ENCODE results near the gene PADI1.

PADI1 gene

DNA sequence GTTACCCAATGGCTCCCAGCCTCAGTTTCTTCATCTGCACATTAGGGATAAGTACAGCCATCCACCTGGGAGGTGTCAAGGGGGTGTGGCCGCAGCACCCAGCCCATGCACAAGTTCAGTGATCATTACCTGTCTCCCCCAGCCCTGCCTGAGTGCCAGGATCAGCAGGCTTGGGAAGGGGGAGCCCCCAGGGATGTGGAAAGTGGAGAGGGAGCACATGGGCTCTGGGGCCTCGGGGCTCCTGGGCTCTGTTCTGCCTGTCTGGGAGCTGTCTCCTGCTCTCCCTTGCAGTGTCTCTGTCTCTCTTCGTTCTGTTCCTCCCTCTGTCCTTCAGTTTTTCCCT lies 10.8 kb upstream of the PADI1 start:
- DNase-seq (ENCODE audit: low read depth, low spot score): no peak
- H3K4me3 ChIP-seq (ENCODE audit: low read length): no peak overlapping the region

DNA sequence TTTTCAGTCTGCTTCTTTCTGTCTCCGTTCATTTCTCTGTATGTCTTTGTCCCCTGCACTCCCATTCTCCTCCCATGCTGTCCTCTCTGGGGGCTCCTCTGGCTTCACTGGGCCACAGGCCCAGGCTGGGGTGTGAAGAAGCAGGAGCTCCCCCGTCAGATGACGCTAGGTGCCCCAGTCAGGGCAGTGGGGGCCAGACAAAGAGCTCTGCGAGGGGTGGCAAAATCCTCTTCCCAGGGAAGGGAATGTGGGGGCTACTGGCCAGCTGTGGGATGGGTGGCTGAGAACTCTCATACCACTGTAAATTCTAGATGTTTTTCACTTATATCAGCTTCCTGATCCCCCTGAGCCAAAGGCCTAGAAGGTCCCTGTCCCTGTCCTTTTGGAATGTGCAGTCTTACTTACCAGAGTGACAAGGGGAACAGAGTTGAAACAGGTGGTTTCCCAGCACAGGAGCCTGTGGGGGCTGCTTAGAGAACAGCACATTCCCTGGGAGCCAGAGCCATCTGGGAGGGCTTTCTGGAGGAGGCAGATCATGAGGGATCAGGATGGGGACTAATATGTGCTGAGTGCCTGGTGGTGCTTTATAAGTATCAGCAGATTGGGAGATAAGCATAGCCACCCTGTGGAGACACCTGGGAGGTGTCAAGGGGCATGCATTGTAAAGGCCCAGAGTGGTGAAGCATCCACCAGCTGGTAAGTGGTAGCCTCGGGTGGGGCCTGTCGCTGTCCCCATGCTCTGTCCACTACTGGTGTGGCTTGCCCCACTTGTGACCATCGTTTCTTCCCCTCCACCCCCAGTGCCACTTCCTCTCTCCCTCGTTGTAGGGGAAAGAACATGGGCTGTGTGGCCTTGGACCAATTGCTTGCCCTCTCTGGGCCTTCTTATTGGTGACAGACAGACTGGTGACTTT lies 10.1 kb upstream of the PADI1 start:
- no peak overlapping the region for H3K4me3 ChIP-seq (ENCODE audit: low read length)
- no peak for DNase-seq (ENCODE audit: low read depth, low spot score)

DNA sequence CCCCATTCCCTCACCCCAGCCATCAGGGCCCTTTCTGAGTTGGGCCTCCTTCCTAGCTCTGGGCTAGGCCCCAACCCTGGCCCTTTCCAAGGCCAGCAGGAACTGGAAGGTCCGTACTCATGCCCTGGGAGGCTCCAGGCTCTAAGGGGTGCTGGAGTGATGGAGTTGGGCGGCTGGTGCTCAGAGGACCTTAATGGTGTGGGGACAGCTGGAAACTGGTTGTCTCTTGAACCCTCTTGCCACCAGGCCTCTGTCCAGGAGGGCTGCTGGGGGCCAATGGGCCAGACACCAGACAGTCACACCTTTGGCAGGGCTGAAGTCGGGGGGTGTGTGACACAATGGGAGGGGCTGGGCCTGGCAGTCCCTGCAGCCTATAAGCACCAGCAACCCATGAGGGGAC lies 9.2 kb upstream of the PADI1 start:
- H3K4me3 ChIP-seq (ENCODE audit: low read length): no peak overlapping the region
- no peak for DNase-seq (ENCODE audit: low read depth, low spot score)

DNA sequence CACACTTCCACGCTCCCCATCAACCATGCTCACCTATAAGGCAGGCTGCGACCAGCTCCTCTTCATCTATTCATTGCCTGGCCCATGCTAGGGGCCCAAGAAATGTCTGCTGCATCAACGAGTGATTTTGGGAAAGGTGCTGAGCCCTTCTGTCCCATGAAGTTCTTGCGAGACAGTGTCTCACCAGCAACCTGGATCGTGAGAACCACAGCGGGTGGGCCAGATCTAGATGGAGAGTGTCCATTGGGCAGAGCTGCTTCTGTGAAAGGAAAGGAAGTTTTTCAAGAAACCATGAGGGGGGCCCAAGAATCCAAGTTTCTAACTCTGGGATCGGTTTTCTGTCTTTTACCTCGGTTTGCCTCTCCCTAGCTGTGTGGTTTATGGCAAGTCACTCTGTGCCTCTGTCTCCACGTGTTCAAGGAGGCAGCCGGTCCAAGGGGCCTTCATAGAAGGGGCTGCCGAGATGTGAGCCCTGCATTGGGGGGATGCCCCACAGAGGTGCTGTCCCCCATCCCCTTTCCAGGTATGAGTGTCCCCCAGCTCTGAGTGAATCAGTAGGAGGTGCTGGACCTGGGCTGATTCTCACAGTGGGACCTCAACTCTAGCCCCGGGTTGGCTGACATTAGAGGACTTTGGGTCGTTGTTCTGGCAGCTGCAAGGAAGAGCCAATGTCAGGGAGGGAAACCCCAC lies 8.3 kb upstream of the PADI1 start:
- no peak for DNase-seq (ENCODE audit: low read depth, low spot score)
- no peak overlapping the region for H3K4me3 ChIP-seq (ENCODE audit: low read length)

DNA sequence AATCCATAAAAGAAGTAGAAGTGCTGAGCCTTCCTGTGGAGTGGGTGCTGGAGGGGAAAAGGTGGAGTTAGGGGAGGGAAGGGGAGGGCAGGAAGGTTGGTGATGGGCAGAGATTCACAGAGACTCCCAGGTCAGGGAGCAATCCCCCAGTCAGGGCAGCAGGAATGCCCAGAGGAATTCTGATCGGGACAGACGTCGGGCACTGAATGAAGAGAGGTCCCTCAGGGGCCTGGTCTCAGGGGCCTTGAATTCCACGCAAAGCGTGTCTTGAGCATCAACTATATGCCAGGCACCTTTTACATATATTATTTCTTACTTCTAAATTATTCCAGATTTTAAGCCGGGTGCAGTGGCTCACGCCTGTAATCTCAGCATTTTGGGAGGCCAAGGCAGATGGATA lies 7.2 kb upstream of the PADI1 start:
- DNase-seq (ENCODE audit: low read depth, low spot score): no peak

DNA sequence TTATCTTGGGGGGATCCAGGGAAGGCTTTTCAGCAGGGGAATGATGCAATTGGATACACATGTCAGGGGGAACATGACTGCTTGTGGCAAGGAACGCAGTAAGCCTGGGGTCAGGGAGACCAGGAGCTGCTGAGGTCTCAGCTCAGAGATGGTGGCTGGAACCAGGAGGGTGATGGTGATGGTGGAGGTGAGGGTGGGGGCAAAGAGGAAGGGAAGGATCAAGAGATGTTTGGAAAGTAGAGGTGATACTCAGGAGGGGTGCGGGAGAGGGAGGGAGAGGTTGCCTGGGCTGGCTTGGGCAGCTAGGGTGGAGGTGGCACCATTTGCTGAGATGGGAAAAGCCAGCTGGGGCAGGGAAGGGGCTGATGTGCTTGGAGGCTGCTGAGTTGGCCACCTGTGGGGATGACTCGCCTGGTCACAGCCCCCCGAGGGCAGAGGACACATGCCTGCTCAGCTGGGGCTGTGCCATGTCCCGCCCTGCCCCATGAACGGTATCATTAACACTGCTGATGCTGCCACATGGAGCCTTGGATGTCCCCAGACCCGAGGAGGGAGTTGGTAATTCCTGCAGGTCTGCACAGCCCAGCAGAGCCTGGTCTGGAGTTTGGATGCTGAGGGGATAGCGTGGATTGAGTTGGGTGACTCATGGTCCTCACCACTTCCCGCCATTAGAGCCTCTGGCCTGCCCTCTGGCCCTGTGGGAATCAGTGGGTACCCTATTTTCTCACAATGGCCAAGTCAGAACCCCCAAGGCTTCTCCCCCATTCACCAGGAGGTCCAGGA lies 6.3 kb upstream of the PADI1 start:
- no peak overlapping the region for H3K4me3 ChIP-seq (ENCODE audit: low read length)
- DNase-seq (ENCODE audit: low read depth, low spot score): no peak

More for the DNA sequence above, 7.2 kb upstream of the PADI1 start:
- no peak overlapping the region for H3K4me3 ChIP-seq (ENCODE audit: low read length)

DNA sequence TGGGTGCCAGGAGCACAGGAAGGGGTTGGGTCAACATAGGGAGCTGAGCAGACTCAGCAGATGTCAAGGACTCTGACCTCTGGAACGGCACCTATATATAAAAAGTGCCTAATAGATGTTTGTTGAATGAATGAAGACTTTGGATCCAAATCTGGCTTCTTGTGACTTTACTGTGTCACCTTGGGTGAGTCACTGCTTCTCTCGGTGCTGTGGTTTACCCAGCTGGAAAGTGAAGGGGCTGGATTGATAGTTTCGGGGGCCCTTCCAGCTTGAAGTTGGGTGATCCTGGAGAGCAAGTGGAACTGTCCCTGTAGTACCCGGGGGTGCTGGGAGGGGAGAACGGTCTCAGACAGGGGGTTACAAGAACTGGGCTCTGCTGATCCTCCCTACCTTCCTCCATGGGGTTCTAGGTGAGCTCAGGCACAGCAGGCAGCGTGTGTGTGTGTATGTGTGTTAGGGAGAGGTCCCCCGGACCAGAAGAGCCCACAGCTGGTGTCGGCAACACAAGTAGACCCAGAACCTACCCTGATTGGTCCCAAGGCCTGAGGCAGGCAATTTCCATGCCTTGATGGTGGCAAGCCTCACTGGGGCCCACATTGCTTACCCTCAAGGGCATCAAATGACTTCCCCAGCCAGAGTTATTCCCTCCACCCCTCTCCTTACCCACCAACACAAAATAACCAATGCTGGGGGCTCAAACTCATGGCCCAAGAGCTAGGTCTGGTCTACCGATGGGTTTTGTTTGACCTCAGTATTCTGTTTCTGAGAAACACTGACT lies 5.5 kb upstream of the PADI1 start:
- DNase-seq (ENCODE audit: low read depth, low spot score): no peak
- no peak overlapping the region for H3K4me3 ChIP-seq (ENCODE audit: low read length)

DNA sequence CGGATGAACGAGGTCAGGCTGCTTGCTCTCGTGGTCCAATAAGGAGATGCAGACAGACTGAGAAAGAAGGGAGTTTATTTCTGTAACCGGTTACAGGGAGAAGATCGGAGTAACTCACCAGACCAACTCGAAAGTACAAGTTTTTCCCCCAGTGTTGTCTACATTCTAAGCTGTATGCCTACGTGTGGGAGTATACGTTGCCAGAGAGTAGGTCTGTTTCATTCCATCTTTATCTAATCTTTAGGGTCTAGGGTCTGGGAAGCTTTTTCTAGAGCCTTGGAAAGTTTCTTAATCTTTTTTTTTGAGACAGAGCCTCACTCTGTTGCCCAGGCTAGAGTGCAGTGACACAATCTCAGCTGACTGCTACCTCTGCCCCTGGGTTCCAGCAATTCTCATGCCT lies 4.7 kb upstream of the PADI1 start:
- no peak for DNase-seq (ENCODE audit: low read depth, low spot score)
- no peak overlapping the region for H3K4me3 ChIP-seq (ENCODE audit: low read length)

DNA sequence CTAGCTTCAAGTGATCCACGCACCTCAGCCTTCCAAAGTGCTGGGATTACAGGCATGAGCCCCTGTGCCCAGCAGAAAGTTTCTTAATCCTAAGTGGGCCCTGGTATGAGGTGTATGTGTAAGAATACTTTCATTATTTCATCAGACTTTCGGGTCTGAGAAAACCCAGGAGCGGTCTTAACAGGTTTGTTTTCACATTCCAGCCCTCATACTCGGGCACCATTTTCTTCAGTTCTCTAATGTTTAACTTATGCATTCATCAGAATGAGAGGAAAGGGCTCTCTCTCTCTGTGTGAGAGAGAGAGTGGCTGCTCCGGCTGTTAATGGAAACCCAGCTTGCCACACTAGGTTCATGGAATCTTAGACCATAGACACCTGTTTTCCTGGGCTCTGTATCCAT lies 4.2 kb upstream of the PADI1 start:
- H3K4me3 ChIP-seq (ENCODE audit: low read length): no peak overlapping the region
- no peak for DNase-seq (ENCODE audit: low read depth, low spot score)

DNA sequence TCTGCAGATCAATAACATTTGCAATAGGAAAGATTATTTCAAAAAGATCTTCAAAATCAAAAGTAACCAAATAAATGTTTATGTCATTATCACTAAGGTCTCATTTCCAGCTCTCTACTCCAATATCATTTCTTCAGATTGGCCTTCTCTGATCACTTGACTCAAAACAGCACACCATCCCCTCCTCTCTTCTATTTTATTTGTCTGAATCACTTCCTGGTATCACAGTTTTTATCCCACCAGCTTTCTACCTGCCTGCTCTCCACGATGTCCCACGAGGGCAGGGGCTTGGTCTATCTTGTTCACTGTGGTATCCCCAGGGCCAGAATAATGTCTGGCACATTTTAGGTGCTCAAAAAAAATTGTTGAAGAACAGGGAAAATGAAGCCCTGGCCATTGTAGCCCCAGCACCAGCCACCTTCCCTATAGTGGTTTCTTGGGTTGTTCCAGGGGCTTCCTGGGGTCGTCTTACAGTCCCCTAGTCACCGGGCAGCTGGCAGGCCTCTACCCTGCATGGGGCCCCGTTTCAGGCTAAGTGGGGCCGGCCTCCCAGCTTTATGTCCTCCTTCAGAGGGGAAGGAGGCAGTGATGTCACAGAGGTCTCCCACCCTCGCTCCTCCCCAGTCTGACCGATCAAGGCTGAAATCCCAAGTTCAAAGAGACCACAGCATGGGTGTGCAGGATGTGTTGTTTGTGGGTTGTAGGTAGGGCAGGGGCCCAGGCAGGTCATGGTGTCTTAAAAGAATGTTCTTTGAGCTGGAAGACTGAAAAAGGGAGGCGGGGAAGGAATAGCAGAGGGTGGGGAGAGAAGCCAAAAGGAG lies 3.5 kb upstream of the PADI1 start:
- H3K4me3 ChIP-seq (ENCODE audit: low read length): no peak overlapping the region
- DNase-seq (ENCODE audit: low read depth, low spot score): peak; percentile 46

DNA sequence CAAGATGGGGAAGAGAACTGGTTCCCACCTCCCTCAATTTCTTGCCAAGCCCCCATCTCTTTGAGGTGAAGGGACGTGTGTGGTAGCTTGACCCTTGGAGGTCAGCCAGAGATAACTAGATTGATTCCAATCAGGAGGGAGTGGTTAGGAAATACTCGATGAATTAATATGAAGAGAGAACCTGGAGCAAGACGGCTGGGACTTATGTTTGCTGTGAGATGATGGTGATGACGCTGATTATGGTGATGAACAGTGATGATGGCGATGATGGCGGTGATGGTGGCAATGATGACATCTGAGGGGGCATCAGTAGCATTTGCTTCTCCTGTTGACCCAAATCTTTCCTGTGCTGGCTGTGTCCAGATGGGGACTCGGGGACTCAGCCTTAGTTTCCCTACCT lies 724 bp downstream of the PADI1 start:
- no peak overlapping the region for H3K4me3 ChIP-seq (ENCODE audit: low read length)
- no peak for DNase-seq (ENCODE audit: low read depth, low spot score)

DNA sequence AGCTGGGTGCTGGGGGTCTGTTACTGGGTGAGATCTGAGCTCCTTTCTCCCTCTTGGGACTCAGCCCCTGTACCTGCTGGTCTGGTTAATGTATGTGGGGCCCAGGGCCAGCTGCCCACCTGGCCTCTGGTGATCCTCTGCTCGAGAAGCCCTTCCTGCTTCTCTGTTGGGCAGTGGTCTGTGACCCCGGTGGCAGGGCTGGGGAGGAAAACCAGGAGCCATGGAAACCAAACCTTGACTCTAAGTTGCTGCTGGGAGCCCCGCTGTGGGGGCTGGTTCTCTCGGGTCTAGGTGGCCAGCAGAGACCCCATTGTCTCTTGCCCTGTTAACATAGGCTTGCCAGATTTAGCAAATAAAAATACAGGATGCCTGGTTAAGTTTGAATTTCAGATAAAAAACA lies 1.3 kb downstream of the PADI1 start:
- no peak overlapping the region for H3K4me3 ChIP-seq (ENCODE audit: low read length)
- DNase-seq (ENCODE audit: low read depth, low spot score): no peak

DNA sequence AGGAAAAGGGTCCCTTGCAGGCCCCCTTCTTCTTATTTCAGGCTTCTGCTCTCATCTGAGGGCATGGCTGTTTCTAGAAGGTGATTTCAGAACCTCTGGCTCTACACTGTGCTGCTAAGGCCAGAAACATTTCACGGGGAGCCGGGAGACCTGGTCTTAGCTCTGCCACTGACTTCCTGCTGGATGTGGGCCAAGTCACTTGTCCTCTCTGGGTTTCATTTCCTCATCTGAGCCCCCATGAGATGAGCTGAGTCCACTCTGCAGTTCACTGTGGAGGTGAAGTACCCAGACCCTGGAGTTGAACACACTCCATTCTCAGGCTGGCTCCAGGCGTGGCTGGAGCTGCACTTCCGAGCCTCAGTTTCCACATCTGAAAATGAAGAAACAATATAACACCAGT lies 2.1 kb downstream of the PADI1 start:
- H3K4me3 ChIP-seq (ENCODE audit: low read length): no peak overlapping the region
- no peak for DNase-seq (ENCODE audit: low read depth, low spot score)

DNA sequence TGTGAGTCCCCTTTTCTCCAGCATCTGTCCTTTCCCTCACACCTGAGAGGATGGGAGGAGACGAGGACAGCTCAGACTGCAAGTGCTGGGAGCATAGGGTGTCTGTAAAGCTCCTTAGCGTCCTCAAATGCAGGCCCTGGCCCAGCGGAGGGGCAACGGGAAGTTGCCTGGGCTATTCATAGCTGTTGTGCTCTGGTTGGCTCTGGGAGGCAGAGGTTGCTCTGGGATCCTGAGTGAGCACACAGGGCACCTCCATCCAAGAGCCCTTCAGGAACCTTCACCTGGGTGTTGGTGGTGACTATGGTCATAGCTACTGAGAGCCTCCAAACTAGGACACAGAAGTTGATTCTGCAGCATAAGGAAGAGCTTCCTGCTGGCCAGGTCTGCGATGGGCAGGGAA lies 2.6 kb downstream of the PADI1 start:
- DNase-seq (ENCODE audit: low read depth, low spot score): no peak
- no peak overlapping the region for H3K4me3 ChIP-seq (ENCODE audit: low read length)

DNA sequence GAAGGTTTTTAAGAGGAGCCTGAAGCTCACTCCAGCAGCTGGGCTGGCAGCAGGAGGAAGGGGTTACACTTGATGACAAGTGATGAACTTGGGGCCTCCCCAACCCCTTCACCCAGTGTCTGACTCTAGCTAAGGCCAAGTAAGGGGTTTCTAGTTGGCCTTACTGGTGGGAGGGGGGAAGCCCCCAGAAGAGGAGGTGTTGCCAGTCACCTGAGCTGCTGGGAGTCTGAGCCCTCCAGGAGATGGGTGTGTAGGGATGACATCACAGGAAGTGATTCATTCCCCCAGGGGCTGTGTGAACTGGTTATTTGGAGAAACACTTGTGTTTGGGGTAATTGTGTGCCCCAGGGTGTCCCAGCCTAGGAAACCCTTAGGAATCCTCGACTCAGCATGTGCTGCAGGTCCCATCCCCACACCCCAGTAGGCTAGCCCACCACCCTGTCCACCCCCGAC lies 3.1 kb downstream of the PADI1 start:
- DNase-seq (ENCODE audit: low read depth, low spot score): no peak
- no peak overlapping the region for H3K4me3 ChIP-seq (ENCODE audit: low read length)

DNA sequence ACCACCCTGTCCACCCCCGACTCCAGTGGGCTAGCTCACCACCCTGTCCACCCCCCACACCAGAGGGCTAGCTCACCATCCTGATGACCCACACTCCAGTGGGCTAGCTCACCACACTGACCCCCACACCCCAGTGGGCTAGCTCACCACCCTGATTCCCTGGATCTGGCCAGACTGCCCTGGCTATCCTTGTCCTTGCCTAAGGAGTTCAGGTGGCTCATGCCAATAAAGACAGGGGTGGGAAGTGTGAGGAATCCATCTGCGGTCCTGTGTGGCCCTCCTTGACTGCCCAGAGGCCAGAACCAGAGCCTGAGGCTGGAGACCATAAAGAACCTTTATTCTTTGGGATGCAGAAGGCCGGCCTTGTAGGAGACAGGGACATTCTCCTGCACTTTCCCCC lies 3.6 kb downstream of the PADI1 start:
- H3K4me3 ChIP-seq (ENCODE audit: low read length): no peak overlapping the region

DNA sequence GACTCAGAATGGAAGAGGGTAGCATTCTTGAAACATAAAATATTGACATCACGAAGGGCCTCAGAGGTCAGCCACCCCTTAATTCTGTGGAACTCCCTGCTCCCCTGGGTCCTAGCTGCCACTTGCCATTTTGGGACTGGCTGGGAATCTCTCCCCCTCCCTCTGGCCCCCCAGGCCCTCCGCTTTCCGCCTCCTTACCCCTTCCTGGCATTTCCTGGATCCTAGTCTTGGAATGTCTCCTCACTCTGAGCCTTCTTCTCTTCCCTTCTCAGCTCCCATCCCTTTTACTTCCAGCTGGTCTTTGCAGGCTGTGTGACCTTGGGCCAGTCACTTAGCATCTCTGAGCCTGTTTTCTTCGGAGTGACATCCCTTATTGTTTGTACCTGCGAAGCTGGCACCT lies 4.5 kb downstream of the PADI1 start:
- no peak for DNase-seq (ENCODE audit: low read depth, low spot score)

More for the DNA sequence above, 3.6 kb downstream of the PADI1 start:
- DNase-seq (ENCODE audit: low read depth, low spot score): no peak

DNA sequence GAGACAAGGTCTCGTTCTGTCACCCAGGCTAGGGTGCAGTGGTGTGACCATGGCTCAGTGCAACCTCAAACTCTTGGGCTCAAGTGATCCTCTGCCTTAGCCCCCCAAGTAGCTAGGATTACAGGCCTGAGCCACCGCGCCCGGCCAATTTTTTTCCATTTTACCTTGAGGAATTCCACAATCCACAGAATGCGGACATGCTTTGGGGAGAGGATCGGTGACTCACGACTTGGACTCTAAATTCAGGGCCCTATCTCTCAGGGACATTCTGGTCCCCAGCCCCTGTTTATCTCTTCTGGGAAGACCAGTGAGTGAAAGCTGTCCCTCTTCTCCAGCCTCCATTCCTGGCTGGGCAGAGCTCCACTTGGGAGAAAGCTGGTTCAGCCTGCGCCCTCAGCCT lies 5.2 kb downstream of the PADI1 start:
- H3K4me3 ChIP-seq (ENCODE audit: low read length): no peak overlapping the region

More for the DNA sequence above, 4.5 kb downstream of the PADI1 start:
- no peak overlapping the region for H3K4me3 ChIP-seq (ENCODE audit: low read length)

More for the DNA sequence above, 5.2 kb downstream of the PADI1 start:
- DNase-seq (ENCODE audit: low read depth, low spot score): no peak

All from Jurkat, Clone E6-1 (cell line).